Stimulated activated CD8-positive, alpha-beta memory T cell treated with anti-CD3 and anti-CD28 coated beads, Interleukin-7, amount 100 ng/mL, for 4 hours (primary cell): Measurements from ENCODE around the gene KLHL26.

Source experiments
- DNase-seq, 2 donors: peaks; one replicate each; pipeline ENCODE4 v3.0.0-alpha.2; 2020; ENCODE audit warnings: low read depth in 2 of 2

The KLHL26 gene

GRCh38 chr19:18718015-18718526, 81.2 kb downstream of the KLHL26 start:
- DNase-seq, result no peak

GRCh38 chr19:18718846-18719458, 82.1 kb downstream of the KLHL26 start:
- DNase-seq, result no peak

GRCh38 chr19:18719541-18719940, 82.7 kb downstream of the KLHL26 start:
- no peak for DNase-seq
